ENCODE results near the gene MIAT.
"Not testable (repeated sequence)": the region's sequence is repeated elsewhere in the genome, so short reads cannot be mapped to it uniquely, and the experiment has no call there.

The MIAT gene

DNA sequence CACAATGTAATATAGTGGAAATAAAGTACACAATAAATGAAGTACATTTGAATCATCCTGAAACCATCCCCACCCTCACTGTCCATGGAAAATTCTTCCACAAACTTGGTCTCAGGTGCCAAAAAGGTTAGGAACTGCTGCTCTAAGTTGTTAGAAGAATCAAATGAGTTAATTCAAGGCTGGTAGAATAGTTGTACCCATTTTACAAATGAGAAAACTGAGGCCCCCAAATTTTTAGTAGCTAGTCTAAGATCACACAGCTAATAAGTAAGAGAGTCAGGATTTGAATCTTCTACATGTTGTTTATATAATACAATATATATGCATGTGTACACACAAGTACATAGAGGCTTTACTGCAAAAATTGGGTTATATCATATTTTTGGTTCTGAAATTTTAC is 43.1 kb downstream of the MIAT start:
- DNase-seq (ENCODE audit: low spot score) = no peak

DNA sequence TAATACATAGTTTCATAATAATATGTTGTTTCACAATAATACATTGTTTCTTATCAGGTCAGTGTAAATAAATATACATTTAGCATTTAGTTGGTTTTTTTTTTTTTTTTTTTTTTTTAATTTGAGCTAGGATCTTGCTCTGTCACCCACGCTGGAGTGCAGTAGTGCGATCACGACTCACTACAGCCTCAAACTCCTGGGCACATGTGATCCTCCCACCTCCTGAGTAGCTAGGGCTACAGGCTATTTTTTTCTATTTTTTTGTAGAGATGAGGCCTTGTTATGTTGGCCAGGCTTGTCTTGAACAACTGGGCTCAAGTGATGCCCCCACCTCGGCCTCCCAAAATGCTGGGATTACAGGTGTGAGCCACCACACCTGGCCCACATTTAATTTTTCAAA is 43.5 kb downstream of the MIAT start:
- DNase-seq (ENCODE audit: low spot score) = no peak

DNA sequence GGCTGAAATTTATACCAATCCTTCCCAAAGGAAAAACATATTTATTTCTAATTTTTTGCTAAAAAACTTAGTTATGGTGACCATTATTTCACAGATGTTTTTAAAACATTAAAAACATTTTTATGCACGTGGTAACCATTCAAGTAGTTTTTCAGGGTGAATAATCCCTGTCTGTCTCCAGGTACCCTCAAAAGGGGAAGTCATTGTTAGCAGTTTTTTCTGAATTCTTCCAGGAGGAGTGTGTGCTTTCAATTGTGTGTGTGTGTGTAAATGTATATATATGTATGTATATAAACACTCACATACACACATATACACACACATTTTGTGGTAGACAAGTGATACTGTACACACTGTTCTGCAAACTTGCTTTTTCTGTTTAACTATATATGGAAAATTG is 43.9 kb downstream of the MIAT start:
- no peak for DNase-seq (ENCODE audit: low spot score)

DNA sequence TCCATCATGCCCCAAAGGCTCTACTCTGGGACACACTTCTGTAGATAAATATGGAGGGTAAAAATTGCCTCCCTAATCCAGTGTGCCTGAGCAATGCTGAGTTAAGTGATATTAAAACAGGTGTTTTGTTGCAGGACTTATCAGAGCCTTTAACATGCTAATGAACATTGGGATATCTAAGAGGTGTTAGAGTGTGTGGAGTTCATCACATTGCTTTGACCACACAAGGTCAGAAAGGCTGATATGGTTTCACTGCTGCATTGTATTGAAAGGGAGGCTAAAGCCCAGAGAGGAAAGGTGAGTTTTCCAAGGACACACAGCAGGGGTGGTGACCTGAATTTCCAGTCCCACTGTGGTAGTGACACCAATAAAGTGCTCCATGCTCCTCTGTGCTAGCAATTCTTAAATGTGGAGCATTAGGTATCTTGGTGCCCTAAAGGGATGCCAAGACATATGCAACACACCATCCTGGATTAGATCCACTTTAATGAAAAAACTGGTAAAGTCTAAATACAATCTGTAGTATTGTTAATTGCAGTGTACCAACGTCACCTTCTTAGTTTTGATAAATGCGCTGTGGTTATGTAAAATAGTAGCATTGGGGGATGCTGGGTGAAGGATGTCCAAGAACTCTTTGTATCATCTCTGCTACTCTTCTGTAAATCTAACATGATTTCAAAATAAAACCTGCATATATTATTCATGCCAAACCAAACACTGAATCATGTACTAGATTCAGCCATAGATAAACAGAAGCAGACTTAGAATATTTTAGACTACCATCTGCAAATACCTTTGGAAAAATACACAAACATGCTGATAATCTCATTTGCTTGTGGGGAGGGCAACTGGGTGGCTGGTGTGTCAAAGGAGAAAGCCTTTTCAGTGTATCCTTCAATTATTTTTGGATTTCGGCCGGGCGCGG is 45.8 kb downstream of the MIAT start:
- DNase-seq (ENCODE audit: low spot score) = no peak

DNA sequence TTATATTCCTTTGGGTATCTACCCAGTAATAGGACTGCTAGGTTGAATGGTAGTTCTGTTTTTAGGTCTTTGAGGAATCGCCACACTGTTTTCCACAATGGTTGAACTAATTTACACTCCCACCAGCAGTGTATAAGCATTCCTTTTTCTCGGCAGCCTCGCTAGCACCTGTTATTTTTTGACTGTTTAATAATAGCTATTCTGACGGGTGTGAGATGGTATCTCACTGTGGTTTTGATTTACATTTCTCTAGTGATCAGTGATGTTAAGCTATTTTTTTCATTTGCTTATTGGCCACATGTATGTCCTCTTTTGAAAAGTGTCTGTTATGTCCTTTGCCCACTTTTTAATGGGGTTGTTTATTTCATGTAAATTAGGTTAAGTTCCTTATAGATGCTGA is 48.0 kb downstream of the MIAT start:
- DNase-seq (ENCODE audit: low spot score) = not testable (repeated sequence)

DNA sequence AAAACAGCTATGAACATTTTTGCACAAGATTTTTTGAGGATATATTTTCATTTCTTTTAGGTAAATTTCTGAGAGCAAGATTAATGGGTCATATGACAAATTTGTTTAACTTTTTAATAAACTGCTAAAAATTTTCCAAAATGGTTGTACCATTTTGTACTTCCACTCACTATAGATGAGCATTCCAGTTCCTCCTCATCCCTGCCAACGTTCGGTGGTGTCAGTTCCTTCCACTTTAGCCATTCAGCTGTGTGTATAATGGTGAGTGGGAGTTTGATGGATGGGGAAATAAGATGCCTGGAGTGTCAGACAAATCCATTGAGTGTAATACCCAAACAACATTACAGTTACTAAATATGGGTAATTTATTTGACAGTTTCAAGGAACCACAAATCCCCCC is 49.7 kb downstream of the MIAT start:
- no peak for DNase-seq (ENCODE audit: low spot score)

DNA sequence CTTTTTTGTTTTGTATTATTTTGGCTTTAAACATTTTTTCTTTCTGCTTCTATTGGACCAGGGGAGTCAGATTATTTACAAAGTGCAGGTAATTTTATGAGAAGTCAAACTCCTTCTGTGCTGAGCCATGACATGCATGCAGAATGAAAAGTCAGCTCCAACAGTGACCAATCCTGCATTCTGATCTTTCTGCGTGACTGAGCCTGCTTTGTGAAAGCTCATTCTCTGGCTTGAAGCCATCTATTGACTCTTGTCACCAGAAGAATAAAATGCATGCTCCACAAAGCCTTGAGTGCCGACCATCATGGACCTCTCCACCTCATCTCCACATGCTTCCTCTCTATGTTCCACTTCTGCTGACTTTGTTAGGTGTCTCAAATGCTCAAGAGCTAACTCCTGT is 50.2 kb downstream of the MIAT start:
- no peak for DNase-seq (ENCODE audit: low spot score)

DNA sequence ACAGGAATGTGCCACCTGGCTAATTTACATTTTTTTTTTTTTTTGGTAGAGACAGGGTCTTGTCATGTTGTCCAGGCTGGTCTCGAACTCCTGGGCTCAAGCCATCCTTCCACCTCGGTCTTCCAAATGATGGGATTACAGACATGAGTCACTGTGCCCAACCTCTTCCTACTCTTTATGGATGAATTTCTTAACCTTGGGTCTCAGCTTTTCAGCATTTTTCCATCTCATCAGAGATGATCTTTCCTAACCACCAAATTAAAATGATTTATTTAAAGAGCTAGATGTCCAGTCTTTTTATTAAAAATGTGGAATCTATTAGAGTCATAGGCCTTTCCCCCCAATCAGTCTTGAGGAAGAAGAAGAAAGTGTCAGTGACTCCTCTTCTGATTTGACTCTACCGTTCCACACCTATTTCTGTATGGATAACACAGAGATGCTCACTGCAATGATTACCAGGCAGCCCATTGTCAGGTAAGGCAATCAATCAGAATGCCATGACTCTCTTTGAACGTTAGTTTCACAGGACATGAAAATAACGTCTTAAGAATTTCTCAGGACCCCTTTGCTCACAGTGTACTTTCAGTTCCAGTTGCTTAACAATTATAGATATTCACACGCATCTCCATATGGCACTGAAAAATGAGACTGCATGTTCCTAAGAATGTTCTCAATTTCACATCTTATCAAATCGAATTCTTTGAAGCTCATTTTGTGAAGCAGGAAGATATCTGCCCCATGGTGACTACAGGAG is 51.0 kb downstream of the MIAT start:
- no peak for DNase-seq (ENCODE audit: low spot score)

DNA sequence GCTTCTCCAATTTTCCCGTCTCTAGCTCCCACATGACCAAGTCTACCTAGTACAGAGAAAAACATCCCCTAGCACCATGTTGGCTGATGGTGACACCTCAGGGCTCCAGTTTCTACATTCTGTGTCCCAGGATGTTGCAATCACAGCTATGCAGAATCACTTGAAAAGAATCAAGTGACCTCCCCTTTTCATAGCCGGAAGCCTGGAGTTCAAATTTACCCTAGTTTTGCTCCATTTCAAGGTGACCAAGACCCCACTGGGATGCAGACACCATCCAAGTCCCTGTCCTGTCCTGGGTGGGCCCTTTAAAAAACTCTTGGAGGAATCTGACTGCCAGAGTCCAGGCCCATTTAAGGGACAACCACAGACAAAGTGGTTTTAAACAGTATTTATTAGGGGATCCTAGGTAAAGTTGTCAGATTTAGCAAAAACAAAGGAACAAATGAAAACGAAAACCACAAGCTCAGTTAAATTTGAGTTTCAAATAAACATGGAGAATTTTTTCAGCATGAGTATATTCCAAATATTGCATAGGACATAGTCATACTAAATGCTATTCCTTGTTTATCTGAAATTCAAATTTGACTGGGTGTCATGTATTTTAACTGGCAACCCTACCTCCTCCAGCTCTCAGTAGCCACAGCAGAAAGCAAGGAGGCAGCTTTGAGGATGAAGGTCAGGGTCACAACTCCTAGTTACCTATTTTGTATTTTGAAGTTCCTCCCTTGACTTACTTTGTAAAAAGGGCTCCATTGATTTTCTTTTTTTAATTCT is 52.4 kb downstream of the MIAT start:
- no peak for DNase-seq (ENCODE audit: low spot score)

DNA sequence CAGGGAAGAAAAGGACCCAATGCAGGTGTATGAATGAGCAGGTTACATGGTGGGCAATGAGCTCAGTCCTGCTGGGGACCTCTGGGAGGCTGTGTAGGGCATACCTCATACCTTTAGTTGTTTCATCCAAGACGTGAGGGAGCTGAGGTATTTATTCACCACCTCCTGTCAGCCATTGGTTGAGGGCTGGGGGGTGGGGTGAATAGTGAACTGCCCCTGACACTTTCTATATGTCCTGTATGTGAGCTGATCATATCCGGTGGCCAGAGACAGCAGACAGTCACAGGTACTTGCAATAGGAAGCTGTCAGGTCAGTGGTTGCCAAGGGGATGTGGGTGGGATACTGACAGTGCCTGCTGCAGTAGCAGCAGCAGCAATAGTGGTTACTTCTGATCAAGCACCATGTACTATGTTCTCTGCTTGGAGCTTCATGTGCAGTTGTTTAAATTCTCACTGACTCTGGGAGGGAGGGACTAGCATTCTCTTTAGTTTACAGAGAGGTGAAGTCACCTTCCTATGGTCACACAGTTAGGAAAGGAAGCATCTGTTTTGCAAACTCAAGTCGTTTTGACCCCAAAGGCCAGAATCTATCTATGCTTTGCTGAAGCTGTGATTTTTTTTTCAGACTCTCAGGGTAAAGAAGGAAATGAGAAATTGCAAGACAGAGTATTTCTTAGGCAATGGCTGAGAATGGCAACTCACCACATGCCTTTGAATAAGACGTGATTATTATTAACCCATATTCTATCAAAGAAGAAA is 54.0 kb downstream of the MIAT start:
- no peak for DNase-seq (ENCODE audit: low spot score)

DNA sequence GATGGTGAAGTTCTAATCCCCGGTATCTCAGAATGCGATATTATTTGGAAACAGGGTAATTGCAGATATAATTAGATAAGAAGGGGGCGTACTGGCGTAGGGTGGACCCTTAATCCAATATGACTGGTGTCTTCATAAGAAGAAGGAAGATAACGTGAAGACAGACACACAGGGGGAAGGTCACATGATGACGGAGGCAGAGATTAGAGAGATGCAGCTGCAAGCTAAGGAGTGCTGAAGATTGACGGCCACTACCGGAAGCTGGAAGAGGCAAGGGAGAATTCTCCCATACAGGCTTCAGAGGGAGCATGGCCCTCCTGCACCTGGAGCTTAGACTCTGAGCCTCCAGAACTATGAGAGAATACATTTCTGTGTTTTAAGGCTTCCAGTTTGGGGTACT is 54.8 kb downstream of the MIAT start:
- DNase-seq (ENCODE audit: low spot score) = no peak

DNA sequence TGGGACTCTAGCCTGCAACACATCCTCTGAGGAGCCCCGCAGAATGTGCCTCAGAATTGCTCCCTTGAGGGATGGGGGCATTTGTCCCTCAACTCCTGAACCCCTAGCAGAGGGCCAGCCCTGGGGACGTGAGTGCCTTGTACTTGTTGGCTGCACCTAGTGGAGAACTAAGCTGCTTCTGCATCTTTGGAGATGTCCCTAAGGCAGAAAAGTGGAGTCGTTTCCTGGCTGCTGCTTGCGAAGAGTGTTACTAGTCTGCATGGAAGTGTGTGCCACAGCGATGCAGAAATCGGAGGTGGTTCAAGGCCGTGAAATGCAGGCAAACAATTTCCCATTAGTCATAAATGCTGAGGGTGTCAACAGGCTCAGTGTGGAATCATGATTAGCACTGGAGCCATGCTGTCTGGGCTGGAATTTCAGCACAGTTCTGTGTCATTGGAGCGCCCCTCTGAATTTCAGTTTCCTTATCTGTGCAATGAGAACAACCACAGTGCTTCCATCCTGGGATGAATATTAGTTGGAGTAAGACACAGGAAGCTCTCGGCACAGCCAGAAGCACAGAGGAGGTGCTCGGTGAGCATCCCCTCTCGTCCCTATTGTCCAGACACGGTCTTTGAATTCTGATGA is 56.5 kb downstream of the MIAT start:
- DNase-seq (ENCODE audit: low spot score) = no peak

DNA sequence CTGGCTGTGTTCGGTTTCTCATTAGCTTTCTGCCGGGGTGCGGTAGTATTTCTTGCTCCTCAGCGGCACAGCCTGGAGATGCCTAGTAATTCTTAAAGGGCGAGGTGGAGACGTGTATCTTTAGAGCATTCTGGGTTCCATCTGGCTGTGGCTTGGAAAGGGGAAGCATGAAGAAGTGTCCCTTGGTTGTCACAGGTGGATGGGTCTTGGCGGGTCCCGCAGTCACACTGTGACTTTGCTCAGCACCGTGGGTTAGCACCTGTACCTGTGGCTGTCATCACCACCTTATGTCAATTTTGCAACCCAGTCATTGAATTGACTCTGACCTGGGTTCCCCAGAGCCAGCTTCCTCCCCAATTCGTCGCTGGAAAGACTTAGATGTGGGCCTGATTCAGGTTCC is 57.6 kb downstream of the MIAT start:
- no peak for DNase-seq (ENCODE audit: low spot score)

DNA sequence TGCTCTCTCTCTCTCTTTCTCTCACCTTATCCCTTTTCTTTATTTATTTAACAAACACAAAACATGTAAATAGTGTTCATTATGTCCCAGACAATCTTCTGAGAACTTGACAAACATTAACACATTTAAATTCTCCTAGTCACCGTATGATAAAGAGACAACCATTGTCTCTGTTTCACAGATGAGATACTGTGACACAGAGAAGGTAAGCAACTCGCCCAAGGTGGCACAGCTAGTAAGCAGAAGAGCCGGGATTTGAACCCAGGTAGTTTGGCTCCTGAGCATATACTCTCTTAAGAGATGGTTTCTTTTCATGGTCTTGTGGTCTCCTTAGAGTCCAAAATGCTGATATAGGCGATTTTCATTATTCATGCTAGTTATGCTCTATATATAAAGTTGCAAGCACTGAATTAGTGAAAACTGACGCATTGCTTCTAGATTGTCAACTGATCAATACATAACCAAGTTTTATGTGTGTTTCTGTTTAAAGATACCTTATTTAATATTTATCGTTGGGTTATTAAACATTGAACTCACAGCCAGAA is 58.1 kb downstream of the MIAT start:
- no peak for DNase-seq (ENCODE audit: low spot score)

DNA sequence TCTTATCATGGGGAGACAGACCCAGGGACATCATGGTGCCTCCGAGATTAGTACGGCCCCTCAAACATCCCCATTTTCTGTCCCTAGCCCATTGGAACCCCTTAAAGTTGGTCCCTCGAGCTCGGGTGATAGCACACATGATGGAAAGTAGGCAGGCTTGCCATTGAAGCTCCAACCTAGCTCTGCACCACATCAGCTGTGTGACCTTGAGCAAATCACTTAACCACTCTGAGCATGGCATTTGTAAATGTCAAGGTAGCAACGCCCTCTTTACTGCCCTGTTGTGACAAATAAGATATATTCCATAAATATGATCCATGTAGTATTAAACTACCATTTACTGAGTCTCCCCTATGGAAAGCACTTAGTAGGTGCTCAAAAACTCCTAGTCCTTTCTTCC is 61.1 kb downstream of the MIAT start:
- no peak for DNase-seq (ENCODE audit: low spot score)

DNA sequence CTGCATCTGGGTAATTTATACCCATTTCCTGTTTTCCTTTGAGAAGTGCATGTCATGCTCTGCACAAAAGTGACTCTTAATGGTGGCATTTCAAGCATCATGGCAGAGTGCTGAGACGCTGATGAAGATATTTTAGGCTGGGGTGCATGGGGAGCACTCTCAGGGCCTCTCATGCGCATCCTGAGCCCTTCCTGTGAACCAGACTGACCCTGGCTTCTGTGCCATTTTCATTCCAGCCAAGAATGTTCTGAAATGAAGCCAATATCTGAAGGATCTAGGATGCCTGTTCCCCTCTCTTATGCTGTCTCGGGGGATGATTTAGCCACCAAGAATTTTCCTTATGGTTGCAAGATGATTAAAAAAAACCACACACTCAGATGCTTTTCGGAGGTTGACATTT is 61.5 kb downstream of the MIAT start:
- DNase-seq (ENCODE audit: low spot score) = no peak

DNA sequence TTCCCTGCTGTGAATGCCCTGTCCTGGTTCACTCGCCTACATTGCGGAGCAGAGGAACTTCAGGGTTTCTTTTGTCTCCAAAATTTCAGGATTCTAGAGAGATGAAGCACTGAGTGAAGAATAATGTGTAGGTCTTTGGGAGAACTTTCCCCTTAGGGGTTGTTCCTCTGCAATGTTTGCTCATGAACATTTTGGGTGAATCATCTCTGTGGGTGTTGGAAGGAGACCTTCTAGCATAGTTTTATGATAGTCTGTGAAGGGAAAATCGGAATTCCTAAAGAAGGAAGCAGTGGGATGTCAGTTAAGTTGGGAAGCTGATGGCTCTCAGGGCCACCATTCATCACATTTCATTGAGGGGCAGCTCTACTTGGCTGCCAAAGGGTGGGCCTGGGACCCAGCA is 64.8 kb downstream of the MIAT start:
- DNase-seq (ENCODE audit: low spot score) = no peak

DNA sequence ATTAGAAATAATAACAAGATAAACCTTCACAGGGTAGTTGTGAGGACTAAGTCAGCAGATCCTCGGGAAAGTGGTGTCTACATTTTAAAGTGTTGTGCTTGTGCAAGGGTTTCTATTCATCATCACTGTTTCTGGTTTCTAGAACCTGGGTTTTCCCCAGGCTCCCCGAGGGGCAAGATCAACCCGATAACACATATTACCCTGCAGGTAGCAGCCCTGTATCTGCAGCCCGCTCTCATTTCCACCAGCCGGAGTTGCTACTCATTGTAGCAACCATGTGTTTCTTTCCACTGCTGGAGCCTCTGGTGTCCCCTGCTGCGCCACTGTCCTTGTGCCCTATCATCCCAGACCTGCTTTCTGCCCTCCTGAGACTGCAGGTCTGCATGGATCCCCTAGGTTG is 67.0 kb downstream of the MIAT start:
- no peak for DNase-seq (ENCODE audit: low spot score)

DNA sequence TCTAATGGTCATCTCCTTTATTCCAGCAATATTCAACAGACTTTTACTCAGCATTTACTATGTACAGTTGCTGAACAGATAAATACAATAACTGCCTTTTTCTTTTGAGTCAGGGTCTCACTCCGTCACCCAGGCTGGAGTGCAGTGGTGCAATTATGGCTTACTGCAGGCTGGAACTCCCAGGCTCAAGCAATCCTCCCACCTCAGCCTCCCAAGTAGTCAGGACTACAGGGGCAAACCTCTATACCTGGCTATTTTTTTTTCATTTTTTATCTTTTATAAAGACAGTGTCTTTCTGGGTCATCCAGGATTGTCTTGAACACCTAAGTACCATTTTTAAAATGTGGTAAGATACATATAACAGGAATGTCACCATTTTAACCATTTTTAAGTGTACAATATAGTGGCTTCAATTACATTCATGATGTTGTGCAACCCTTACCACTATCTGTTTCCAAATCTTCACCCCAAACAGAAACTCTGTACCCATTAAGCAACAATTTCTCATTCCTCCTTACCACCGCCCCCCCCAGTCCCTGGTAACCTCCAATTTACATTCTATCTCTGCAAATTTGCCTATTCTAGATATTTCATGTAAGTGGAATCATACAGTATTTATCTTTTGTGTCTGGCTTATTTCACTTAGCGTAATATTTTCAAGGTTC is 67.8 kb downstream of the MIAT start:
- DNase-seq (ENCODE audit: low spot score) = no peak
